Measurements from ENCODE around the gene CAPN9. TPM values are rescaled to one million over a fixed set of nuclear protein-coding genes. Genes with fewer than 3 reads are reported as not detected.

CAPN9 gene
- total RNA-seq, 4 donors from 2014 or later: not detected

DNA sequence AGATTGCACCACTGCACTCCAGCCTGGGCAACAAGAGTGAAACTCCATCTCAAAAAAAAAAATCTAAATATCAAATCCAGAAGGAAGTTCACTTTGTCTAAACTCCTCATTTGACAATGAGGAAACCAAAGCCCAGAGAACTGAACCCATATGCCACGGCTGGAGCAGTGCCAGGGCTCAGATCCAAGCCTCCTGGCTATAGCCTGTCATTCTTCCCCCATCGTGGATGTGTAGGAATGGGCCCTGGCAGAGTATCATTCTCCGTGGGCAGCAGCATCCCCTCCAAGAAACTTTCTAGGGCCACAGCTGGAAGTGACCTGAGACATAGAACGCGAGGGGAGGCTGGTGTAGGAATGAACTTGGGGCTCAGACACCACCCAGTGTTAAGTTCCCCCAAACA, 47.2 kb downstream of the CAPN9 start:
- no peak overlapping the region for H3K4me3 ChIP-seq
- ATAC-seq: no peak
- in situ Hi-C loops (cut with MboI; ENCODE audit: low sequenced_read_pairs in 4 of 4) (loop anchor here in 2 of 4 donors (10.0 to 25.0 kb wide), 2 partner anchors 130 to 393 kb away; no protein-coding TSS in a partner anchor), intact Hi-C loops (cut with DNase I; ENCODE audit: low total_unique reads) (no loop called here)
- H3K9me3 ChIP-seq: no peaks in the 10 kb centered on the region
- no peaks in the 10 kb centered on the region for H3K36me3 ChIP-seq
- no peak overlapping the region for H3K27ac ChIP-seq
- H3K27me3 ChIP-seq: no peaks in the 10 kb centered on the region
- DNase-seq: no peak
- TF ChIP-seq, protein P1, sequence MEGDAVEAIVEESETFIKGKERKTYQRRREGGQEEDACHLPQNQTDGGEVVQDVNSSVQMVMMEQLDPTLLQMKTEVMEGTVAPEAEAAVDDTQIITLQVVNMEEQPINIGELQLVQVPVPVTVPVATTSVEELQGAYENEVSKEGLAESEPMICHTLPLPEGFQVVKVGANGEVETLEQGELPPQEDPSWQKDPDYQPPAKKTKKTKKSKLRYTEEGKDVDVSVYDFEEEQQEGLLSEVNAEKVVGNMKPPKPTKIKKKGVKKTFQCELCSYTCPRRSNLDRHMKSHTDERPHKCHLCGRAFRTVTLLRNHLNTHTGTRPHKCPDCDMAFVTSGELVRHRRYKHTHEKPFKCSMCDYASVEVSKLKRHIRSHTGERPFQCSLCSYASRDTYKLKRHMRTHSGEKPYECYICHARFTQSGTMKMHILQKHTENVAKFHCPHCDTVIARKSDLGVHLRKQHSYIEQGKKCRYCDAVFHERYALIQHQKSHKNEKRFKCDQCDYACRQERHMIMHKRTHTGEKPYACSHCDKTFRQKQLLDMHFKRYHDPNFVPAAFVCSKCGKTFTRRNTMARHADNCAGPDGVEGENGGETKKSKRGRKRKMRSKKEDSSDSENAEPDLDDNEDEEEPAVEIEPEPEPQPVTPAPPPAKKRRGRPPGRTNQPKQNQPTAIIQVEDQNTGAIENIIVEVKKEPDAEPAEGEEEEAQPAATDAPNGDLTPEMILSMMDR (IDR thresholded peaks at IDR 0.05 in 4 of 5, conservative IDR thresholded peaks at IDR 0.05 in 1 of 5): no peak
- TF ChIP-seq POLR2A (IDR thresholded peaks at IDR 0.05): no peak
- no peaks in the 10 kb centered on the region for H3K4me1 ChIP-seq

DNA sequence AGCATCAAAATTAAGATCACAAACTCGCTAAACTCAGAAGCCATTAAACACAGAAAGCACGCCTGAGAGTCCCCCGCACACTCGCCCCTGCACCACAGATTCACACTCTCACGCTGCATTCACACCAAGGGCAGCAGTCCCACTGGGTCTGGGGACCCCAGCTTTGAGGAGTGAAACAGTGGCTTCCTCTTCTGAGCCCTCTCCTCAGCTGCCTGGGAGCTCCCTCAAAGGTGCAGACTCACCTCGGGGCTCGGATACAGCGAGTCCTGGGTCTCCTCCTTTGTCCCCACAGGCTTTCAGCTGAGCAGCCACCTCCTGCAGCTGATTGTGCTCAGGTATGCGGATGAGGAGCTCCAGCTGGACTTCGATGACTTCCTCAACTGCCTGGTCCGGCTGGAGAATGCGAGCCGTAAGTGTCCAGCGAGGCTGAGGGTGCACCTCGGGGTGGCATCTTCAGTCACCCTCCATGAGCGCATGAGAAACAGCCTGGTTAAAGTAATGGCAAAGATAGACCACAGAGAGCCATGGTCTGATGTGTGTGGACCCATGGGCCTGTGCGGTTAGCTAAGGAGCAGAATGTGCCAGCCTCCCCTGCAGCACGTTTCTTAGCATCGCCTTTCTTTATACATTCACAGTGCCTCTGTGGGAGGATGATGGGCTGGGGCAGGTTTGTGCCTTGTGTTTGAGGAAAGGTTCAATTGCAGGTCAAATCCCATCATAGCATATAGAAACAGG, 47.9 kb downstream of the CAPN9 start:
- Histone ChIP-seq H3K4me1 (no peaks in the 10 kb centered on the region), H3K27me3 (no peaks in the 10 kb centered on the region), H3K27ac (no peak overlapping the region), H3K4me3 (no peak overlapping the region), H3K9me3 (no peaks in the 10 kb centered on the region), H3K36me3 (no peaks in the 10 kb centered on the region)
- in situ Hi-C loops (cut with MboI; ENCODE audit: low sequenced_read_pairs in 4 of 4): loop anchor here in 3 of 4 donors (5.0 to 25.0 kb wide), 3 partner anchors 130 to 417 kb away; no protein-coding TSS in a partner anchor
- TF ChIP-seq POLR2A (IDR thresholded peaks at IDR 0.05): no peak
- TF ChIP-seq, protein P1 (IDR thresholded peaks at IDR 0.05 in 4 of 5, conservative IDR thresholded peaks at IDR 0.05 in 1 of 5): no peak
- intact Hi-C loops (cut with DNase I; ENCODE audit: low total_unique reads): loop anchor here (5.0 kb wide), 1 partner anchor 182 kb away; the partner anchor contains the start of genes ARV1 and TTC13
- ATAC-seq: no peak
- DNase-seq: no peak

DNA sequence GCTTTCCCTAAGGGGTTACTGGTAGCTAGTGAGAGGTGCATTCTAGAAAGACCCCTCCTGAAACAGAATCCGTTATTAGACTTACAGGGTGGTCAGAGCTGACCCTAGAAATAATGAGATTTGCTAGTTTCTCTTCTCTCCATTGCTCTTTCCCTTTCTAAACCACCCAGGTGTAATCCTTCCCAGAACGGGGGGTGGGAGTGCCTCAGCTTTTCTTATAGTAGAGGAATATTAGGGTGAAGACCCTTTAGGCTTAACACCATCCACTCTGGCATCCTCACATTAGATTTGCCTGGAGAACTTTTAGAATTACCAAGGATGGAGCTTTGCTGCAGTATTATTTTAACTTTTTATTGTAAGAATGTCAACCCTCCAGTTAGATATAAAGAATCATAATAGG, 49.4 kb downstream of the CAPN9 start:
- H3K4me3 ChIP-seq: no peak overlapping the region
- H3K27me3 ChIP-seq: no peaks in the 10 kb centered on the region
- no peak for DNase-seq
- TF ChIP-seq, protein P1 (IDR thresholded peaks at IDR 0.05 in 4 of 5, conservative IDR thresholded peaks at IDR 0.05 in 1 of 5): no peak
- TF ChIP-seq POLR2A (IDR thresholded peaks at IDR 0.05): no peak
- no peaks in the 10 kb centered on the region for H3K4me1 ChIP-seq
- H3K27ac ChIP-seq: no peak overlapping the region
- no peak for ATAC-seq
- in situ Hi-C loops (cut with MboI; ENCODE audit: low sequenced_read_pairs in 4 of 4) (loop anchor here in 3 of 4 donors (5.0 to 25.0 kb wide), 3 partner anchors 128 to 416 kb away; no protein-coding TSS in a partner anchor), intact Hi-C loops (cut with DNase I; ENCODE audit: low total_unique reads) (loop anchor here (5.0 kb wide), 1 partner anchor 181 kb away; the partner anchor contains the start of genes ARV1 and TTC13)
- H3K9me3 ChIP-seq: no peaks in the 10 kb centered on the region
- H3K36me3 ChIP-seq: no peaks in the 10 kb centered on the region

DNA sequence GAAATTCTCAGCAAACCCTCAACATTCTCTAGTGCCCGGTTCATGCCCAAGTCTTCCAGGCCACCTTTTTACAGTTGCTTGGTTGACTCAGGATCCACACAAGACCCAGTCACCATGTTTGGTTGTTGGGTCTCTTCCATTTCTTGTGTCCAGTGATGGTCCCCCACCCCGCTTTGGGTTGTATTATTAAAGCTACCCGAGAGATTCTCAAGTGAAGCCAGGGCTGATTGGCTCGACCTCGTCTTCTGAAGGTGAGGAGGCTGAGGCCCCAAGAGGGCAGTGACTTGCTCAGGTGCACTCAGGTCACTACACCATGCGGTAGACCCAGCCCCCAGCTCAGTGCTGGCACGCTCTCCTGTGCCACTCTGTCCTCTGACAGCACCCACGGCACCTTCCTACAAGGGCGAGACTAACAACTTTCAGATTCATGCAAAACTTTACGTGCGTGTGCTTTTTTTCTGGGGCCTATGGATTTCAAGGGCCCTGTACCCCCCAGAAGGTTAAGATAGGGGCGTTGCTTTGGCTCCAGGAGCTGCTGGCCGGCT, 50.3 kb downstream of the CAPN9 start:
- no peaks in the 10 kb centered on the region for H3K4me1 ChIP-seq
- ATAC-seq (no peak), DNase-seq (no peak)
- H3K27ac ChIP-seq: no peak overlapping the region
- H3K36me3 ChIP-seq: no peaks in the 10 kb centered on the region
- intact Hi-C loops (cut with DNase I; ENCODE audit: low total_unique reads): loop anchor here (5.0 kb wide), 1 partner anchor 180 kb away; the partner anchor contains the start of genes ARV1 and TTC13
- H3K4me3 ChIP-seq: no peak overlapping the region
- H3K27me3 ChIP-seq: no peaks in the 10 kb centered on the region
- TF ChIP-seq POLR2A (IDR thresholded peaks at IDR 0.05): no peak
- TF ChIP-seq, protein P1 (IDR thresholded peaks at IDR 0.05 in 4 of 5, conservative IDR thresholded peaks at IDR 0.05 in 1 of 5): no peak
- no peaks in the 10 kb centered on the region for H3K9me3 ChIP-seq
- in situ Hi-C loops (cut with MboI; ENCODE audit: low sequenced_read_pairs in 4 of 4): loop anchor here in 3 of 4 donors (5.0 to 25.0 kb wide), 3 partner anchors 127 to 415 kb away; no protein-coding TSS in a partner anchor

Measured in gastrocnemius medialis (tissue), 4 donors.